Measurements from ENCODE around the gene MATK.

MATK gene

GRCh38 chr19:3737487-3738205, 48.5 kb downstream of the MATK start:
- Mint-ChIP-seq H3K36me3 (ENCODE audit: low read depth) (no peaks in the 10 kb centered on the region), H3K9me3 (no peaks in the 10 kb centered on the region), H3K4me3 (no peak overlapping the region), H3K4me1 (no peaks in the 10 kb centered on the region), H3K27ac (no peak overlapping the region), H3K27me3 (ENCODE audit: low read depth) (peaks cover 29% of the 10 kb centered on the region)
- no peak for TF ChIP-seq CTCF (IDR thresholded peaks at IDR 0.05; ENCODE audit: unreplicated experiment in 3 of 3)

- Mint-ChIP-seq H3K36me3 (ENCODE audit: low read depth) (no peaks in the 10 kb centered on the region), H3K4me3 (no peak overlapping the region), H3K27ac (no peak overlapping the region), H3K27me3 (ENCODE audit: low read depth) (peaks cover 26% of the 10 kb centered on the region), H3K4me1 (no peaks in the 10 kb centered on the region), H3K9me3 (no peaks in the 10 kb centered on the region)
- TF ChIP-seq CTCF (IDR thresholded peaks at IDR 0.05; ENCODE audit: unreplicated experiment in 3 of 3), result no peak
Measured at GRCh38 chr19:3736106-3736724, 50.0 kb downstream of the MATK start.

GRCh38 chr19:3734310-3734600, 51.9 kb downstream of the MATK start:
- Mint-ChIP-seq H3K27me3 (ENCODE audit: low read depth) (peaks cover 29% of the 10 kb centered on the region), H3K4me3 (no peak overlapping the region), H3K36me3 (ENCODE audit: low read depth) (no peaks in the 10 kb centered on the region)

GRCh38 chr19:3733549-3734309, 52.5 kb downstream of the MATK start:
- Mint-ChIP-seq H3K27ac (no peak overlapping the region), H3K27me3 (ENCODE audit: low read depth) (peaks cover 25% of the 10 kb centered on the region), H3K4me3 (no peak overlapping the region), H3K4me1 (no peaks in the 10 kb centered on the region), H3K36me3 (ENCODE audit: low read depth) (no peaks in the 10 kb centered on the region), H3K9me3 (no peaks in the 10 kb centered on the region)
- no peak for TF ChIP-seq CTCF (IDR thresholded peaks at IDR 0.05; ENCODE audit: unreplicated experiment in 3 of 3)

More at GRCh38 chr19:3734310-3734600, 51.9 kb downstream of the MATK start:
- no peaks in the 10 kb centered on the region for H3K4me1 Mint-ChIP-seq
- TF ChIP-seq CTCF (IDR thresholded peaks at IDR 0.05; ENCODE audit: unreplicated experiment in 3 of 3), result no peak
- no peaks in the 10 kb centered on the region for H3K9me3 Mint-ChIP-seq
- no peak overlapping the region for H3K27ac Mint-ChIP-seq

- Mint-ChIP-seq H3K27me3 (ENCODE audit: low read depth) (peaks cover 20% of the 10 kb centered on the region), H3K4me3 (no peak overlapping the region)
Measured at GRCh38 chr19:3732108-3732507, 54.1 kb downstream of the MATK start.

More at GRCh38 chr19:3732108-3732507, 54.1 kb downstream of the MATK start:
- H3K9me3 Mint-ChIP-seq, result no peaks in the 10 kb centered on the region
- H3K27ac Mint-ChIP-seq, result no peak overlapping the region
- no peaks in the 10 kb centered on the region for H3K4me1 Mint-ChIP-seq
- H3K36me3 Mint-ChIP-seq (ENCODE audit: low read depth), result no peaks in the 10 kb centered on the region
- no peak for TF ChIP-seq CTCF (IDR thresholded peaks at IDR 0.05; ENCODE audit: unreplicated experiment in 3 of 3)
